Measurements from ENCODE around the gene DRAM2. TPM values are rescaled to one million over a fixed set of nuclear protein-coding genes. Genes with fewer than 3 reads are reported as not detected.

Gene DRAM2
- total and polyA plus RNA-seq, 2 of the 13 experiments (the other 11 are each of a cell fraction or from before 2014, with no cell fraction given): 33.2 to 123 TPM

- TF ChIP-seq, protein P1, sequence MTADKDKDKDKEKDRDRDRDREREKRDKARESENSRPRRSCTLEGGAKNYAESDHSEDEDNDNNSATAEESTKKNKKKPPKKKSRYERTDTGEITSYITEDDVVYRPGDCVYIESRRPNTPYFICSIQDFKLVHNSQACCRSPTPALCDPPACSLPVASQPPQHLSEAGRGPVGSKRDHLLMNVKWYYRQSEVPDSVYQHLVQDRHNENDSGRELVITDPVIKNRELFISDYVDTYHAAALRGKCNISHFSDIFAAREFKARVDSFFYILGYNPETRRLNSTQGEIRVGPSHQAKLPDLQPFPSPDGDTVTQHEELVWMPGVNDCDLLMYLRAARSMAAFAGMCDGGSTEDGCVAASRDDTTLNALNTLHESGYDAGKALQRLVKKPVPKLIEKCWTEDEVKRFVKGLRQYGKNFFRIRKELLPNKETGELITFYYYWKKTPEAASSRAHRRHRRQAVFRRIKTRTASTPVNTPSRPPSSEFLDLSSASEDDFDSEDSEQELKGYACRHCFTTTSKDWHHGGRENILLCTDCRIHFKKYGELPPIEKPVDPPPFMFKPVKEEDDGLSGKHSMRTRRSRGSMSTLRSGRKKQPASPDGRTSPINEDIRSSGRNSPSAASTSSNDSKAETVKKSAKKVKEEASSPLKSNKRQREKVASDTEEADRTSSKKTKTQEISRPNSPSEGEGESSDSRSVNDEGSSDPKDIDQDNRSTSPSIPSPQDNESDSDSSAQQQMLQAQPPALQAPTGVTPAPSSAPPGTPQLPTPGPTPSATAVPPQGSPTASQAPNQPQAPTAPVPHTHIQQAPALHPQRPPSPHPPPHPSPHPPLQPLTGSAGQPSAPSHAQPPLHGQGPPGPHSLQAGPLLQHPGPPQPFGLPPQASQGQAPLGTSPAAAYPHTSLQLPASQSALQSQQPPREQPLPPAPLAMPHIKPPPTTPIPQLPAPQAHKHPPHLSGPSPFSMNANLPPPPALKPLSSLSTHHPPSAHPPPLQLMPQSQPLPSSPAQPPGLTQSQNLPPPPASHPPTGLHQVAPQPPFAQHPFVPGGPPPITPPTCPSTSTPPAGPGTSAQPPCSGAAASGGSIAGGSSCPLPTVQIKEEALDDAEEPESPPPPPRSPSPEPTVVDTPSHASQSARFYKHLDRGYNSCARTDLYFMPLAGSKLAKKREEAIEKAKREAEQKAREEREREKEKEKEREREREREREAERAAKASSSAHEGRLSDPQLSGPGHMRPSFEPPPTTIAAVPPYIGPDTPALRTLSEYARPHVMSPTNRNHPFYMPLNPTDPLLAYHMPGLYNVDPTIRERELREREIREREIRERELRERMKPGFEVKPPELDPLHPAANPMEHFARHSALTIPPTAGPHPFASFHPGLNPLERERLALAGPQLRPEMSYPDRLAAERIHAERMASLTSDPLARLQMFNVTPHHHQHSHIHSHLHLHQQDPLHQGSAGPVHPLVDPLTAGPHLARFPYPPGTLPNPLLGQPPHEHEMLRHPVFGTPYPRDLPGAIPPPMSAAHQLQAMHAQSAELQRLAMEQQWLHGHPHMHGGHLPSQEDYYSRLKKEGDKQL (CRISPR knock-in tag; IDR thresholded peaks at IDR 0.05; ENCODE audit: low read depth): no peak
- TF ChIP-seq KMT2A (CRISPR knock-in tag; IDR thresholded peaks at IDR 0.05) (no peak), NFYC (CRISPR knock-in tag; IDR thresholded peaks at IDR 0.05) (no peak), MAFF (IDR thresholded peaks at IDR 0.05; ENCODE audit: low read depth, low read length) (no peak), BHLHE40 (IDR thresholded peaks at IDR 0.05; ENCODE audit: low read length) (no peak), HOXD1 (CRISPR knock-in tag; IDR thresholded peaks at IDR 0.05) (0 out of 2 replicates have a peak, but pooled peaks have one; percentile 50), PAX8 (CRISPR knock-in tag; IDR thresholded peaks at IDR 0.05; ENCODE audit: borderline replicate concordance) (0 out of 2 replicates have a peak, but pooled peaks have one; percentile 42), ZNF672 (CRISPR knock-in tag; IDR thresholded peaks at IDR 0.05) (no peak), ZNF781 (CRISPR knock-in tag; IDR thresholded peaks at IDR 0.05; ENCODE audit: borderline replicate concordance, not compliant biosample characterization) (peak; percentile 28), HMG20B (CRISPR knock-in tag; conservative IDR thresholded peaks at IDR 0.05) (peak; percentile 9; the same call in 1 of the 2 replicates), ZNF34 (CRISPR knock-in tag; IDR thresholded peaks at IDR 0.05; ENCODE audit: borderline replicate concordance) (no peak), ZFP82 (CRISPR knock-in tag; IDR thresholded peaks at IDR 0.05; ENCODE audit: borderline replicate concordance) (peak; percentile 61; the same call in 1 of the 2 replicates), ZNF121 (CRISPR knock-in tag; IDR thresholded peaks at IDR 0.05) (peak; percentile 88), RFX1 (IDR thresholded peaks at IDR 0.05) (no peak), KLF6 (CRISPR knock-in tag; IDR thresholded peaks at IDR 0.05) (no peak)
- TF ChIP-seq, protein P2, sequence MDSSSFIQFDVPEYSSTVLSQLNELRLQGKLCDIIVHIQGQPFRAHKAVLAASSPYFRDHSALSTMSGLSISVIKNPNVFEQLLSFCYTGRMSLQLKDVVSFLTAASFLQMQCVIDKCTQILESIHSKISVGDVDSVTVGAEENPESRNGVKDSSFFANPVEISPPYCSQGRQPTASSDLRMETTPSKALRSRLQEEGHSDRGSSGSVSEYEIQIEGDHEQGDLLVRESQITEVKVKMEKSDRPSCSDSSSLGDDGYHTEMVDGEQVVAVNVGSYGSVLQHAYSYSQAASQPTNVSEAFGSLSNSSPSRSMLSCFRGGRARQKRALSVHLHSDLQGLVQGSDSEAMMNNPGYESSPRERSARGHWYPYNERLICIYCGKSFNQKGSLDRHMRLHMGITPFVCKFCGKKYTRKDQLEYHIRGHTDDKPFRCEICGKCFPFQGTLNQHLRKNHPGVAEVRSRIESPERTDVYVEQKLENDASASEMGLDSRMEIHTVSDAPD (CRISPR knock-in tag; IDR thresholded peaks at IDR 0.05): no peak
- TF ChIP-seq, protein P3, sequence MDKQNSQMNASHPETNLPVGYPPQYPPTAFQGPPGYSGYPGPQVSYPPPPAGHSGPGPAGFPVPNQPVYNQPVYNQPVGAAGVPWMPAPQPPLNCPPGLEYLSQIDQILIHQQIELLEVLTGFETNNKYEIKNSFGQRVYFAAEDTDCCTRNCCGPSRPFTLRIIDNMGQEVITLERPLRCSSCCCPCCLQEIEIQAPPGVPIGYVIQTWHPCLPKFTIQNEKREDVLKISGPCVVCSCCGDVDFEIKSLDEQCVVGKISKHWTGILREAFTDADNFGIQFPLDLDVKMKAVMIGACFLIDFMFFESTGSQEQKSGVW (CRISPR knock-in tag; IDR thresholded peaks at IDR 0.05; ENCODE audit: borderline replicate concordance): no peak
- TF ChIP-seq, protein P4, sequence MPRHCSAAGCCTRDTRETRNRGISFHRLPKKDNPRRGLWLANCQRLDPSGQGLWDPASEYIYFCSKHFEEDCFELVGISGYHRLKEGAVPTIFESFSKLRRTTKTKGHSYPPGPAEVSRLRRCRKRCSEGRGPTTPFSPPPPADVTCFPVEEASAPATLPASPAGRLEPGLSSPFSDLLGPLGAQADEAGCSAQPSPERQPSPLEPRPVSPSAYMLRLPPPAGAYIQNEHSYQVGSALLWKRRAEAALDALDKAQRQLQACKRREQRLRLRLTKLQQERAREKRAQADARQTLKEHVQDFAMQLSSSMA (CRISPR knock-in tag; IDR thresholded peaks at IDR 0.05): no peak; the same call in 1 of the 2 replicates
These were observed at the start of gene DRAM2, which contains the start of gene CEPT1 (continued) for GRCh38 chr1:111139956-111140679.
